Measurements from ENCODE around the gene RND1.

RND1 gene

GRCh38 chr12:48828841-48829575, 36.7 kb downstream of the RND1 start:
- H3K27me3 ChIP-seq (ENCODE audit: insufficient read depth, low read length): no peaks in the 10 kb centered on the region
- no peak overlapping the region for H3K4me3 ChIP-seq (ENCODE audit: low read length)
- peaks cover 99% of the 10 kb centered on the region for H3K36me3 ChIP-seq (ENCODE audit: insufficient read depth, low read length)
- no peaks in the 10 kb centered on the region for H3K9me3 ChIP-seq (ENCODE audit: low read length)
- no peak overlapping the region for H2AFZ ChIP-seq (ENCODE audit: low read depth, low read length)
- no peaks in the 10 kb centered on the region for H3K4me1 ChIP-seq (ENCODE audit: insufficient read depth, low read length)

GRCh38 chr12:48828293-48828692, 37.4 kb downstream of the RND1 start:
- Histone ChIP-seq H3K9me3 (ENCODE audit: low read length) (no peaks in the 10 kb centered on the region), H3K36me3 (ENCODE audit: insufficient read depth, low read length) (peaks cover 99% of the 10 kb centered on the region), H3K4me1 (ENCODE audit: insufficient read depth, low read length) (no peaks in the 10 kb centered on the region)

GRCh38 chr12:48827513-48828096, 38.1 kb downstream of the RND1 start:
- peaks cover 99% of the 10 kb centered on the region for H3K36me3 ChIP-seq (ENCODE audit: insufficient read depth, low read length)
- no peaks in the 10 kb centered on the region for H3K4me1 ChIP-seq (ENCODE audit: insufficient read depth, low read length)
- no peaks in the 10 kb centered on the region for H3K27me3 ChIP-seq (ENCODE audit: insufficient read depth, low read length)
- no peak overlapping the region for H3K4me3 ChIP-seq (ENCODE audit: low read length)
- no peaks in the 10 kb centered on the region for H3K9me3 ChIP-seq (ENCODE audit: low read length)
- H2AFZ ChIP-seq (ENCODE audit: low read depth, low read length): no peak overlapping the region

More at GRCh38 chr12:48828293-48828692, 37.4 kb downstream of the RND1 start:
- no peak overlapping the region for H3K4me3 ChIP-seq (ENCODE audit: low read length)
- no peak overlapping the region for H2AFZ ChIP-seq (ENCODE audit: low read depth, low read length)
- H3K27me3 ChIP-seq (ENCODE audit: insufficient read depth, low read length): no peaks in the 10 kb centered on the region

- Histone ChIP-seq H3K27me3 (ENCODE audit: insufficient read depth, low read length) (no peaks in the 10 kb centered on the region), H3K4me1 (ENCODE audit: insufficient read depth, low read length) (no peaks in the 10 kb centered on the region), H3K4me3 (ENCODE audit: low read length) (no peak overlapping the region), H3K36me3 (ENCODE audit: insufficient read depth, low read length) (peaks cover 99% of the 10 kb centered on the region), H2AFZ (ENCODE audit: low read depth, low read length) (no peak overlapping the region), H3K9me3 (ENCODE audit: low read length) (no peaks in the 10 kb centered on the region)
Observed at GRCh38 chr12:48827026-48827425, 38.6 kb downstream of the RND1 start.

- H3K36me3 ChIP-seq (ENCODE audit: insufficient read depth, low read length): peaks cover 92% of the 10 kb centered on the region
- no peaks in the 10 kb centered on the region for H3K4me1 ChIP-seq (ENCODE audit: insufficient read depth, low read length)
- H2AFZ ChIP-seq (ENCODE audit: low read depth, low read length): no peak overlapping the region
- no peak overlapping the region for H3K4me3 ChIP-seq (ENCODE audit: low read length)
- H3K9me3 ChIP-seq (ENCODE audit: low read length): no peaks in the 10 kb centered on the region
- no peaks in the 10 kb centered on the region for H3K27me3 ChIP-seq (ENCODE audit: insufficient read depth, low read length)
Observed at GRCh38 chr12:48826209-48826855, 39.3 kb downstream of the RND1 start.

- Histone ChIP-seq H3K4me3 (ENCODE audit: low read length) (no peak overlapping the region), H3K27me3 (ENCODE audit: insufficient read depth, low read length) (no peaks in the 10 kb centered on the region), H3K9me3 (ENCODE audit: low read length) (no peaks in the 10 kb centered on the region), H3K4me1 (ENCODE audit: insufficient read depth, low read length) (no peaks in the 10 kb centered on the region), H2AFZ (ENCODE audit: low read depth, low read length) (no peak overlapping the region), H3K36me3 (ENCODE audit: insufficient read depth, low read length) (peaks cover 78% of the 10 kb centered on the region)
Observed at GRCh38 chr12:48824905-48825304, 40.8 kb downstream of the RND1 start.

GRCh38 chr12:48824112-48824511, 41.6 kb downstream of the RND1 start:
- Histone ChIP-seq H3K27me3 (ENCODE audit: insufficient read depth, low read length) (no peaks in the 10 kb centered on the region), H3K36me3 (ENCODE audit: insufficient read depth, low read length) (peaks cover 70% of the 10 kb centered on the region), H2AFZ (ENCODE audit: low read depth, low read length) (no peak overlapping the region), H3K9me3 (ENCODE audit: low read length) (no peaks in the 10 kb centered on the region), H3K4me1 (ENCODE audit: insufficient read depth, low read length) (peaks cover 6% of the 10 kb centered on the region), H3K4me3 (ENCODE audit: low read length) (no peak overlapping the region)

- Histone ChIP-seq H3K4me3 (ENCODE audit: low read length) (no peak overlapping the region), H3K36me3 (ENCODE audit: insufficient read depth, low read length) (peaks cover 62% of the 10 kb centered on the region), H3K27me3 (ENCODE audit: insufficient read depth, low read length) (no peaks in the 10 kb centered on the region), H2AFZ (ENCODE audit: low read depth, low read length) (no peak overlapping the region), H3K4me1 (ENCODE audit: insufficient read depth, low read length) (peaks cover 9% of the 10 kb centered on the region), H3K9me3 (ENCODE audit: low read length) (no peaks in the 10 kb centered on the region)
Observed at GRCh38 chr12:48823281-48823680, 42.4 kb downstream of the RND1 start.

GRCh38 chr12:48822711-48823110, 43.0 kb downstream of the RND1 start:
- no peak overlapping the region for H2AFZ ChIP-seq (ENCODE audit: low read depth, low read length)
- no peaks in the 10 kb centered on the region for H3K27me3 ChIP-seq (ENCODE audit: insufficient read depth, low read length)
- no peaks in the 10 kb centered on the region for H3K9me3 ChIP-seq (ENCODE audit: low read length)
- peaks cover 56% of the 10 kb centered on the region for H3K36me3 ChIP-seq (ENCODE audit: insufficient read depth, low read length)
- peaks cover 13% of the 10 kb centered on the region for H3K4me1 ChIP-seq (ENCODE audit: insufficient read depth, low read length)
- H3K4me3 ChIP-seq (ENCODE audit: low read length): no peak overlapping the region

- Histone ChIP-seq H3K36me3 (ENCODE audit: insufficient read depth, low read length) (peaks cover 51% of the 10 kb centered on the region), H3K4me3 (ENCODE audit: low read length) (no peak overlapping the region), H3K27me3 (ENCODE audit: insufficient read depth, low read length) (no peaks in the 10 kb centered on the region), H2AFZ (ENCODE audit: low read depth, low read length) (no peak overlapping the region), H3K4me1 (ENCODE audit: insufficient read depth, low read length) (peaks cover 19% of the 10 kb centered on the region), H3K9me3 (ENCODE audit: low read length) (no peaks in the 10 kb centered on the region)
Observed at GRCh38 chr12:48822139-48822538, 43.5 kb downstream of the RND1 start.

GRCh38 chr12:48819986-48820725, 45.5 kb downstream of the RND1 start:
- H2AFZ ChIP-seq (ENCODE audit: low read depth, low read length): no peak overlapping the region
- H3K4me1 ChIP-seq (ENCODE audit: insufficient read depth, low read length): peaks cover 34% of the 10 kb centered on the region
- no peak overlapping the region for H3K4me3 ChIP-seq (ENCODE audit: low read length)
- H3K27me3 ChIP-seq (ENCODE audit: insufficient read depth, low read length): no peaks in the 10 kb centered on the region
- H3K36me3 ChIP-seq (ENCODE audit: insufficient read depth, low read length): peaks cover 31% of the 10 kb centered on the region
- H3K9me3 ChIP-seq (ENCODE audit: low read length): no peaks in the 10 kb centered on the region

GRCh38 chr12:48818831-48819590, 46.7 kb downstream of the RND1 start:
- Histone ChIP-seq H3K4me3 (ENCODE audit: low read length) (peak overlapping the region; percentile 78), H3K4me1 (ENCODE audit: insufficient read depth, low read length) (peaks cover 34% of the 10 kb centered on the region), H3K36me3 (ENCODE audit: insufficient read depth, low read length) (peaks cover 20% of the 10 kb centered on the region), H3K9me3 (ENCODE audit: low read length) (no peaks in the 10 kb centered on the region), H2AFZ (ENCODE audit: low read depth, low read length) (no peak overlapping the region), H3K27me3 (ENCODE audit: insufficient read depth, low read length) (no peaks in the 10 kb centered on the region)
